Lower leg skin (tissue), 4 donors: ENCODE results near the gene ZC3H4. TPM values are rescaled to one million over a fixed set of nuclear protein-coding genes. Genes with fewer than 3 reads are reported as not detected.

ENCODE experiments used
- DNase-seq, 2 donors: peaks; one replicate each; pipeline ENCODE4 v3.0.0-alpha.2; 2019; ENCODE audit warnings: low spot score in 2 of 2
- H3K4me3 ChIP-seq: fragments of 200-600 bp; sonication (generic); 2 replicates; pipeline ENCODE4 v1.5.1; 2017; ENCODE audit warnings: mild to moderate bottlenecking, low read depth; ENCODE audit not compliant: poor library complexity, severe bottlenecking
- CTCF ChIP-seq, 3 donors: fragments of 450-650 bp; IDR thresholded peaks; one replicate each; pipeline ENCODE4 v1.5.1; 2016; ENCODE audit warnings: antibody characterized with exemption in 3 of 3, mild to moderate bottlenecking in 3 of 3, moderate library complexity in 2 of 3
- POLR2A ChIP-seq, 2 donors: fragments of 450-650 bp; IDR thresholded peaks; one replicate each; pipeline ENCODE4 v1.6.1; 2016 to 2017; ENCODE audit warnings: antibody characterized with exemption in 2 of 2, mild to moderate bottlenecking in 1 of 2, moderate library complexity in 1 of 2
- WGBS, 2 donors: methylation state at CpG; one replicate each; pipeline ENCODE4 v1.1.5; 2018; 5-methylcytosine and 5-hydroxymethylcytosine counted together
- intact Hi-C: fragments of 100-400 bp; cut with DNase I; formaldehyde crosslinking; loops from one replicate; pipeline ENCODE4 v1.15.0; 2023; ENCODE audit warnings: low total_unique reads
- total RNA-seq, 4 donors: library from RNA; depleted of rRNA; stranded (reverse); fragments of >200 nt; gene quantifications; one replicate each; pipeline ENCODE4 v1.1.0, GENCODE V29; 2016

The ZC3H4 gene
- total RNA-seq, 4 donors from 2014 or later, result 21.8 to 29.5 (median 27.6) TPM

- intact Hi-C loops, result loop anchor here (5.0 kb wide), 1 partner anchor 100 kb away; no protein-coding TSS in a partner anchor
- WGBS, 2 donors, result 84 to 87% methylated on average over 2 of the region's 2 CpGs
- DNase-seq, result no peak
- no peak for TF ChIP-seq POLR2A (IDR thresholded peaks at IDR 0.05)
- no peak for TF ChIP-seq CTCF (IDR thresholded peaks at IDR 0.05)
- H3K4me3 ChIP-seq, result no peak overlapping the region
Observed at GRCh38 chr19:47146920-47147319, 33.3 kb upstream of the ZC3H4 start.

- intact Hi-C loops, result loop anchor here (5.0 kb wide), 1 partner anchor 101 kb away; no protein-coding TSS in a partner anchor
- no peak for DNase-seq
- no peak overlapping the region for H3K4me3 ChIP-seq
Observed at GRCh38 chr19:47145639-47146486, 32.3 kb upstream of the ZC3H4 start.

GRCh38 chr19:47144630-47145029, 31.1 kb upstream of the ZC3H4 start:
- DNase-seq, result no peak
- 83 to 86% methylated on average over 13 of the region's 13 CpGs for WGBS, 2 donors
- H3K4me3 ChIP-seq, result no peak overlapping the region
- TF ChIP-seq CTCF (IDR thresholded peaks at IDR 0.05), result no peak
- no peak for TF ChIP-seq POLR2A (IDR thresholded peaks at IDR 0.05)
- intact Hi-C loops, result loop anchor here (5.0 kb wide), 1 partner anchor 103 kb away; no protein-coding TSS in a partner anchor

More at GRCh38 chr19:47145639-47146486, 32.3 kb upstream of the ZC3H4 start:
- WGBS, 2 donors, result 88 to 89% methylated on average over 5 of the region's 5 CpGs
- TF ChIP-seq POLR2A (IDR thresholded peaks at IDR 0.05), result no peak
- no peak for TF ChIP-seq CTCF (IDR thresholded peaks at IDR 0.05)

GRCh38 chr19:47143322-47144073, 29.9 kb upstream of the ZC3H4 start:
- intact Hi-C loops, result no loop called here
- no peak for DNase-seq
- 90 to 93% methylated on average over 11 of the region's 11 CpGs for WGBS, 2 donors
- TF ChIP-seq POLR2A (IDR thresholded peaks at IDR 0.05), result no peak
- no peak overlapping the region for H3K4me3 ChIP-seq

GRCh38 chr19:47142779-47143178, 29.2 kb upstream of the ZC3H4 start:
- intact Hi-C loops, result no loop called here
- WGBS, 2 donors, result 84 to 85% methylated on average over 5 of the region's 5 CpGs

More at GRCh38 chr19:47142779-47143178, 29.2 kb upstream of the ZC3H4 start:
- DNase-seq, result no peak
- TF ChIP-seq POLR2A (IDR thresholded peaks at IDR 0.05), result no peak
- no peak for TF ChIP-seq CTCF (IDR thresholded peaks at IDR 0.05)
- H3K4me3 ChIP-seq, result no peak overlapping the region
